ENCODE results near the gene CELF1.

- no peak for TF ChIP-seq CTCF (IDR thresholded peaks at IDR 0.05)
- no peak for TF ChIP-seq EP300 (IDR thresholded peaks at IDR 0.05)
Measured at GRCh38 chr11:47511917-47512316, 41.0 kb downstream of the CELF1 start.
